ENCODE measurements around the gene NRXN3.

DNA sequence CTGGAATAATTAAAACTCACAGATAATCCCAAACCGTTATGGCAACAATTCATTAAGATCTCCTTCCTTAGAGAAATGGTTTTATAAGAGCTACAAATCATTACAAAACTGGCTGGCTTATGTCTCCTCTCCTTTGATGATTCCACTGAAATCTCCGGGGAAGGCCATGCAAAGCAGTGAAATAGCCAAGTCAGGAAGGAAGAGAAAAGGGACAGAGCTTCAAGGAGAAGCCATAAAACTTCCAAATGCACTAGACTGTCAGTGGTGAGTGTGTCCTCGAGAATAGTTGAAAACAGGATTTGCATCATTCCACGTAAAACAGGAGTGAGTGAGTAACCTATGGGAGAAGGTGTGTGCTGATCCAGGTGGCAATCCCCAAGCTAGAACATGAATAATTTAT lies 1711.1 kb downstream of the NRXN3 start:
- TF ChIP-seq CTCF (conservative IDR thresholded peaks at IDR 0.05) (no peak), EZH2 (IDR thresholded peaks at IDR 0.05; ENCODE audit: low read depth) (no peak)

All from PC-9 (cell line).